ENCODE data around the gene ENDOG. TPM values are rescaled to one million over a fixed set of nuclear protein-coding genes. Genes with fewer than 3 reads are reported as not detected.

The ENDOG gene
- 32.5 and 44.9 TPM in 2 replicates for total RNA-seq

GRCh38 chr9:128818099-128818838 is at the start of gene ENDOG:
ENDOG (plus strand) TSS chr9:128818500; CDS start chr9:128818685, 185 bp downstream.

DNA sequence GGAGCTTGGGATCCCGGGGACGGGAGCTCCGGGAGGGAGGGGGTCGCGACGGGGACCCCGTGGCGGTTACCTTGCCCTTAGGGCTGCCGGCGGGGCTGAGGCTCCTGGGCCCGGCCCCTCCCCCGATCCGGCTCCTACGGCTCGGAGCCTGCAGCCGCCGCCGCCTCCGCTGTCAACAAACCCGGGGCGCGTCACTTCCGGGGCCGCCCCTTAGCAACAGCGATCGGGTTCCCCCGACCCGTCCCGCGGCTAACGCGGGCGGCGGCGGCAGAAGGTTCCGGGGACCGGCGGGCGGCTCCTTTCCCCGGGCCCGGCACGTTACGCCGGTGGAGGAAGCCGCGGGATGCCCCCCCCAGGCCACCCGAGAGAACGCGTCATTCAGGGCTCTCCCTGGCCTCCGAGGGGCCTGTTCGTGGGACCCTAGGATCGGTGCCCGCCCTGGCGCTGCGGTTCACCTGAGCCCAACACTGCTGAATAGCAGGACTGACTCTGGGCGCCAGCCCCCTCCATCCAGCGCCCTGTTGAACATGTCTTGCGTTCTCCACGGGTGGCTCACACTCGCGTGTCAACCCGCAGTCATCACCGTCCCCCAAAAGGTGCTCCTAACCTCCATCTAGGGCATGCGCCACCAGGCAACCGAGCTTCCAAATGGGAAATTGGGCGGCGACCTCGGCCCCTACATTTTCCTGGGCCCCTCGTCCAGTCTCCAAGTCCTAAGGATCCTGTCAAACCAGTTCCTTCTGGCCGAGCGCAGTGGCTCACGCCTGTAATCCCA is 46.4 kb upstream of the ENDOG start, which contains the start of gene ZER1:
ZER1 (minus strand) TSS at position 183 of the 775 bp plus-strand sequence. CDS start 16,362 bp downstream, outside the sequence.

DNA sequence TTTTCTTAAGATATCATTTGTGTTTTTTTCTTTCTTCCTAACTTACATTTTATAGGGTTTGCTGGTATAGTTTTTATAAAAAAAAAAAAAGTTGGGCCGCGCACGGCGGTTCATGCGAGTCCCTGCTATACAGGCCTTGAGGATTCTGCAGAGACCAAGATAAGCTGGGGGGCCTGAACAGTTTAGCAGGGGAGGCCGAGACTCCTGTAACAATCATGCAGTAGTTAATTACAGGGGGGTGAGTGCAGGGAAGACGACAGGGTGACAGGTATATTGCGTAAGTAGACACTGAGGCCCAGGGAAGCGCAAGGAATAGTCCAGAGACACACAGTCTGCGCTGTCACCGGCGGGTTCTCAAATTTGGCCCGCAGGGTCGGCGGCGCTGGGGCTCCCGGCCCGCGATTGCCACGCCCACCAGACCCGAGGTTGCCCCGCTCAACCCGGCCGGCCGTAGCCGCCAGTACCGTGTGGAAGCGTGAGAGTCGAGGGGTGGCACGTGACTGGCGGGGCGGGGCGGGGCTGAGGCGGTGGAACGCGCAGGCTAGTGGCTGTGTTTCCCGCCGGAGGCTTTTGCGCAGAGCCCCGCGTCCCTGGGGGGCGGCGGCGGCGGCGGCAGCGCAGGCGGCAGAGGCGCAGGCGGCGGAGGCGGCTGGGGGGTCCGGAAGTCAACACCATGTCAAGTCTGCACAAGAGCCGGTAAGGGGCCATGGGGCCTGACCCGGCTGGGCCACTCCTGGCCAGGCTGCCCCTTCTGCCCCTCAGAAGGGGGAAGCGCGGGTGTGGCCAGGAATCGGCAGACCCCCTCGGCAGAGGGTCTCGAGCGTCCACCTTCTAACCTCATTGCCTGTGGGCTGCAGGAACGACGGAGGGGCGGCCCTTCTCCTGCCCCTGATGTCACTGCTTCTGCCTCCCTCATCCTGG is 31.4 kb upstream of the ENDOG start, which contains the start of gene TBC1D13:
TBC1D13 (plus strand) TSS at position 573 of the 921 bp plus-strand sequence; CDS start at position 674, 101 bp downstream.

GRCh38 chr9:128829477-128830251 is 11.4 kb downstream of the ENDOG start, which contains the start of gene SPOUT1:
SPOUT1 (minus strand) TSS chr9:128829794; CDS start chr9:128829780, 14 bp downstream.

Other genes with a start within 250 kb of the ENDOG start
- 42.9 and 70.3 TPM in 2 replicates for gene DYNC2I2, start 161.7 kb upstream of the ENDOG start, total RNA-seq
- gene SET, start 129.3 kb upstream of the ENDOG start, total RNA-seq = 299 and 428 TPM in 2 replicates
- 4.8 and 7.6 TPM in 2 replicates for gene PKN3, start 116.0 kb upstream of the ENDOG start, total RNA-seq
- 93.0 and 161 TPM in 2 replicates for gene ZDHHC12, start 94.4 kb upstream of the ENDOG start, total RNA-seq
- gene ZER1, start 46.6 kb upstream of the ENDOG start, total RNA-seq = 26.0 and 26.9 TPM in 2 replicates
- gene TBC1D13, start 31.2 kb upstream of the ENDOG start, total RNA-seq = 7.0 and 15.4 TPM in 2 replicates
- gene SPOUT1, start 11.3 kb downstream of the ENDOG start, total RNA-seq = 14.2 and 34.4 TPM in 2 replicates
- 12.5 and 19.3 TPM in 2 replicates for gene KYAT1, start 63.5 kb downstream of the ENDOG start, total RNA-seq
- 126 and 152 TPM in 2 replicates for gene LRRC8A, start 63.6 kb downstream of the ENDOG start, total RNA-seq
- 3.2 and 7.5 TPM in 2 replicates for gene PHYHD1, start 102.5 kb downstream of the ENDOG start, total RNA-seq
- gene DOLK, start 129.1 kb downstream of the ENDOG start, total RNA-seq = 17.6 and 24.6 TPM in 2 replicates
- gene NUP188, start 129.2 kb downstream of the ENDOG start, total RNA-seq = 32.5 and 45.4 TPM in 2 replicates
- gene SH3GLB2, start 209.8 kb downstream of the ENDOG start, total RNA-seq = 37.9 and 46.2 TPM in 2 replicates
- 15.8 and 18.7 TPM in 2 replicates for gene MIGA2, start 218.1 kb downstream of the ENDOG start, total RNA-seq

Data from hair follicular keratinocyte (primary cell).